ENCODE data around the gene CIP2A.
"Not testable (repeated sequence)": the region's sequence is repeated elsewhere in the genome, so short reads cannot be mapped to it uniquely, and the experiment has no call there.

The CIP2A gene

DNA sequence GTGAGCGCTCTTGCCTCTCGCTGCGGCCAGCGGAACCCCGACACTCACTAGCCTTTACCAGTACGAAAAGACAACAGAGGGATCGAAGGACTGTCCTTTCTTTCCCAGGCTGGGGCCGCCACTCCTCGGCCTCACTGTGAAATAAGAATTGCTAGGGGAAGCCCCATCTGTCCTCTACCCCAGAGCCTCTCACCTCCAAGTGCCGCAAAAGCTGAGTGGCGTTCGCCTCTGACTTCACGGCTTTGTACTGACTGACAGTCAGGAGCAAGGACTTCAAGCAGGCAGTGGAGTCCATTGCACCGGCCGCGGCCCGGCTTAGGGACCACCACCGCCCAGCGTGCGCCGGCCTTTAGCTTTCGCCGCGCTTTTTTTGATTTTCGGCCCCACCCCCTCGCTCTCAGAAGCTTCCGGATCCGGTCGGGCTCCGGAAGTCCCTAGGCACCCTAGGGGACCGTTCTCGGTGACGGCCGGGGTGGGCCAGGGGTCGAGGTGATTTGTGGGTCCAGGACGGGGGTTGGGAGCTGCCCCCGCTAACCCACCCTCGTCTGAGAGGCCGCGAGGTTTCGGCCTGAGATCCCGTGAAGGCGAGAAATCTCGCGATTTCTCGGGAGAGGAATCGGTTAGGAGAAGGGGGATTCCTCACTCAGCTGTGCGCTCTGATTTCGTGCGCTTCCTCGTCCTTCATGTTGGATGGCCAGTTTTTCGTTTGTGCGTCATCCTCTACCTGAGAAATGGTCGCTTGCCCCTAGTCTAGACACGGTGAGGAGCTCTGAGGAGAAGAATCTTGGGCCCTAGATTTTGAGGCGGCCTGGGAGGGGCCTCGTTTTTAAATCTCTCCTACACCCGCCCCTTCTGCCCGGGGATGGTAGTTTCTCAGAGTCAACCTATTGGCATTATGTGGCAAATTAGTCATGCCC lies at the start of gene CIP2A, which contains the start of gene DZIP3:
CIP2A (minus strand) TSS at position 358 of the 917 bp plus-strand sequence; CDS start at position 295, 63 bp downstream.
DZIP3 (plus strand) TSS at position 642 of the 917 bp plus-strand sequence. CDS start 15,685 bp downstream, outside the sequence.
- peak within 1 kb of the TSS; percentile 92 for H3K9ac ChIP-seq
- H3K27ac ChIP-seq, result peak within 1 kb of the TSS; percentile 95
- H3K27me3 ChIP-seq, result no peaks in the 10 kb centered on the region
- H3K36me3 ChIP-seq, result peaks cover 10% of the 10 kb centered on the region
- TF ChIP-seq Cebpa-rat (IDR thresholded peaks at IDR 0.05), result no peak
- H4K20me1 ChIP-seq, result peaks cover 18% of the 10 kb centered on the region; the same call in 1 of the 2 replicates
- H3K4me2 ChIP-seq, result peak within 1 kb of the TSS; percentile 83
- H3K4me1 ChIP-seq, result peaks cover 39% of the 10 kb centered on the region
- H3K9me3 ChIP-seq, result no peaks in the 10 kb centered on the region
- peak within 1 kb of the TSS; percentile 83 for H3K4me3 ChIP-seq

DNA sequence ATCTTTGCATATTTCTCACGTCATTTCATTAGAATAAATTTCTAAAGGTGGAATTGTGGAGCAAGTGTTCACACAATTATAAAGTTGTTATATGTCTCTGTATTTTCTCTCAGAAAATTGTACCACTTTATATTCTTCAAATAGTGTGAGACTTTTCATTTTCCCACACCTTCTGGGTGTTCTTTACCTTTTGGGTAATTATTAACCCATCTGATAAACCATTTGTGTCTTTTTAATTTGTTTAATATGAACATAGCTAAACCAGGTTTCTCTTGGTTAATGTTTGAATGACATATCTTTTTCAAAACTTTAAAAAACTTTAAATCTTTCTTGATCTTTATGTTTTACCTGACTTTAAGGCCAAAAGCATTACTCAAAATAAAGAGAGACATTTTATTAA lies 40.7 kb upstream of the CIP2A start:
- no peak for TF ChIP-seq Cebpa-rat (IDR thresholded peaks at IDR 0.05)
- Histone ChIP-seq H3K36me3 (no peaks in the 10 kb centered on the region), H3K4me3 (no peak overlapping the region), H3K9me3 (no peaks in the 10 kb centered on the region), H3K4me2 (no peak overlapping the region), H4K20me1 (no peaks in the 10 kb centered on the region), H3K9ac (no peak overlapping the region), H3K27me3 (no peaks in the 10 kb centered on the region), H3K27ac (no peak overlapping the region), H3K4me1 (no peaks in the 10 kb centered on the region)

DNA sequence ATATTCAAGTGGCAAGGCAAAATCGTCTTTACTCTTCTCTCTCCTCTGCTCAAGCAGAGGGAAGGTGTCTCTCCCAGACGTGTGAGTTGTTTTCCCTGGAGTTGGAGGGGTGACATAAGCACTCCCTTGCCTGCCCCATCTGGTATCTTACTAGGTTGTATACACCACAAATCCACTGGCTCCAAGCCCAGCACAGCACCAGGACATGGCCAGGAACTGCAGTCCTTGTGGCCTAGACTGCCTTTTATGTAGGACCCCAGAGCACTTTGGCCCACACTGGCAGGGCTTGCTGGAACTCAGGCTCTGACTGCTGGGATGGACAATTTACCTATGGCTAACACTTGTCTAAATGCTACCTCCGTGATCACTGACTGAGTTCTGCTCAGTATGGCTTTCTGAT lies 34.3 kb upstream of the CIP2A start:
- no peaks in the 10 kb centered on the region for H3K9me3 ChIP-seq
- no peaks in the 10 kb centered on the region for H3K4me1 ChIP-seq
- TF ChIP-seq Cebpa-rat (IDR thresholded peaks at IDR 0.05), result no peak
- no peaks in the 10 kb centered on the region for H3K27me3 ChIP-seq
- no peaks in the 10 kb centered on the region for H4K20me1 ChIP-seq
- H3K36me3 ChIP-seq, result no peaks in the 10 kb centered on the region
- no peak overlapping the region for H3K4me2 ChIP-seq
- no peak overlapping the region for H3K9ac ChIP-seq
- no peak overlapping the region for H3K4me3 ChIP-seq
- no peak overlapping the region for H3K27ac ChIP-seq

DNA sequence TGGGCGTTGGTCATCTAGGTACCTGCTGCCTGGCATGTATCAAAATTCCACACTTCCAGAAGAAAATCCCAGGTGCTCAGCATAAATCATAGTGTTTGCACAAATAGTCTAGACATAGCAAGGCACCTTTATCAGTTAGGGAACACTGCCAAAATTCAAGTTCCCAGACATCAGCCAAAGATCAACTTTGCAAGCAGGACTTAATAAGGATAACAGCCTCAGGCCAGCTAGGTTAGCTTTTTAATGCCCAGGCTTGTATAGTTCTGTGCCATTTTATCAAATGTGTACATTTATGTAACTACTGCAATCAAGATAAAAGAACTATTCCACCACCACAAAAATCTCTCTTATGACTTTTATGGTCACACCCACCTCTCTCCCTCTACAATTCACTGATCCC lies 31.0 kb upstream of the CIP2A start:
- Histone ChIP-seq H3K27ac (no peak overlapping the region), H3K36me3 (no peaks in the 10 kb centered on the region), H3K9ac (no peak overlapping the region), H4K20me1 (no peaks in the 10 kb centered on the region), H3K9me3 (no peaks in the 10 kb centered on the region), H3K4me1 (no peaks in the 10 kb centered on the region), H3K27me3 (no peaks in the 10 kb centered on the region), H3K4me2 (no peak overlapping the region), H3K4me3 (no peak overlapping the region)
- no peak for TF ChIP-seq Cebpa-rat (IDR thresholded peaks at IDR 0.05)

DNA sequence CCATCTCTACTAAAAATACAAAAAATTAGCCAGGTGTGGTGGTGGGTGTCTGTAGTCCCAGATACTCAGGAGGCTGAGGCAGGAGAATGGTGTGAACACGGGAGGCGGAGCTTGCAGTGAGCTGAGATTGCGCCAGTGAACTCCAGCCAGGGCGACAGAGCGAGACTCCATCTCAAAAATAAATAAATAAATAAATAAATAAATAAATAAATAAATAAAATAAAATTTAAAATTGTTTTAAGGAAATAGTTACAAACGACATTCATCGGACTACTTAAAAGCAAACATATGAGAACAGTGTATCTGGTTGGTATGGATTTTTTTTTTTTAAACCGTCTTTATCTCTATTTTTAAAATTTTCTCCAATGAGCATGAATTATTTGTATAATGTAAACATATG lies 26.9 kb upstream of the CIP2A start:
- not testable (repeated sequence) for H3K4me1 ChIP-seq, H3K27me3 ChIP-seq, H3K27ac ChIP-seq, H4K20me1 ChIP-seq, H3K4me2 ChIP-seq, H3K9ac ChIP-seq, H3K9me3 ChIP-seq, H3K4me3 ChIP-seq, H3K36me3 ChIP-seq

DNA sequence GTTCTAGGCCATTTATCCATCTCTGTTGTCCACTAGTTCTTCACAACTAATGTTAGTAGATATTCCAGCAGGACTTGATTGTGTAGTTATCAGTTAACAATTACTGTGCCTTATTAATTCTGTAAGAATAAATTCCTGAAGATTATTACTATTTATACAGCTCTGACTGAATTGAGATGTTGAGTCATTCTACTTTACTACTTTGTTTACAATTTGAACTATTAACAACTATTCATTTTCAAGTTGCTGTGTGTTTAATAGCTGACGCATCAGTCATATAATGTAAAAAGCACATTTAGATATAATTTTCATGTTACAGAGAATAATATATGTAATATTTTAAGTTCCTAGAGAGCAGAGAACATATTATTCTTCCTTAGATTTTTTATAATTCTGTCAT lies 21.4 kb upstream of the CIP2A start:
- no peak overlapping the region for H3K9ac ChIP-seq
- no peak overlapping the region for H3K27ac ChIP-seq
- no peaks in the 10 kb centered on the region for H3K4me1 ChIP-seq
- no peaks in the 10 kb centered on the region for H3K36me3 ChIP-seq
- no peak overlapping the region for H3K4me3 ChIP-seq
- TF ChIP-seq Cebpa-rat (IDR thresholded peaks at IDR 0.05), result no peak
- no peaks in the 10 kb centered on the region for H3K27me3 ChIP-seq
- no peaks in the 10 kb centered on the region for H3K9me3 ChIP-seq
- no peaks in the 10 kb centered on the region for H4K20me1 ChIP-seq
- no peak overlapping the region for H3K4me2 ChIP-seq

DNA sequence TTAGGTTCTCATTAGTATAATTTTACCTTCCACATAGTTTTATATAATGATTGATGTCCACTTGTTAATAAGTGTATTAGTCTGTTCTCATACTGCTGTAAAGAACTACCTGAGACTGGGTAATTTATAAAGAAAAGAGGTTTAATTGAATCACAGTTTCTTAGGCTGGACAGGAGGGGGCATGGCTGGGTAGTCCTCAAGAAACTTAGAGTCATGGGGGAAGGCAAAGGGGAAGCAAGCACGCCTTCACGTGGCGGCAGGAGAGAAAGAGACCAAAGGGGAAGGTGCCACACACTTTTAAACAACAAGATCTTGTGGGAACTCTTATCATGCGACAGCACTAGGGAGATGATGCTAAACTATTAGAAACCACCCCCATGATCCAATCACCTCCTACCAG lies 19.5 kb upstream of the CIP2A start:
- Histone ChIP-seq H3K27me3 (no peaks in the 10 kb centered on the region), H3K36me3 (no peaks in the 10 kb centered on the region), H3K9me3 (no peaks in the 10 kb centered on the region), H3K4me2 (no peak overlapping the region), H3K27ac (no peak overlapping the region), H4K20me1 (no peaks in the 10 kb centered on the region), H3K4me1 (no peaks in the 10 kb centered on the region), H3K4me3 (no peak overlapping the region), H3K9ac (no peak overlapping the region)
- TF ChIP-seq Cebpa-rat (IDR thresholded peaks at IDR 0.05), result no peak

DNA sequence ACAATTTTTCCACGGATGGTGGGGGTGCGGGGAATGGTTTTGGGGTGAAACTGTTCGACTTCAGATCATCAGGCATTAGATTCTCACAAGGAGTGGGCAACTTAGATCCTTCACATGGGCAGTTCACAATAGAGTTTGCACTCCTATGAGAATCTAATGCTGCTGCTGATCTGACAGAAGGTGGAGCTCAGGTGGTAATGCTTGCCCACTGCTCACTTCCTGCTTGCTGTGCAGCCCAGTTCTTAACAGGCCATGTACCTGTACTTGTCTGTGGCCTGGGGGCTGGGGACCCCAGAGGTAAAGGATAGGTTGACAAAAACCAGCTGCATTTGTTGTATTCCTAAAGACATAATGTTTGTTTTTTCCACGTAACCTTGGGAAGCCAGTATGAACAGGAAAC lies 16.3 kb upstream of the CIP2A start:
- Histone ChIP-seq H3K4me3 (no peak overlapping the region), H3K27me3 (no peaks in the 10 kb centered on the region), H3K4me2 (no peak overlapping the region), H3K36me3 (no peaks in the 10 kb centered on the region), H3K9me3 (peaks cover 9% of the 10 kb centered on the region), H3K27ac (no peak overlapping the region), H4K20me1 (no peaks in the 10 kb centered on the region), H3K4me1 (no peaks in the 10 kb centered on the region), H3K9ac (no peak overlapping the region)
- no peak for TF ChIP-seq Cebpa-rat (IDR thresholded peaks at IDR 0.05)

DNA sequence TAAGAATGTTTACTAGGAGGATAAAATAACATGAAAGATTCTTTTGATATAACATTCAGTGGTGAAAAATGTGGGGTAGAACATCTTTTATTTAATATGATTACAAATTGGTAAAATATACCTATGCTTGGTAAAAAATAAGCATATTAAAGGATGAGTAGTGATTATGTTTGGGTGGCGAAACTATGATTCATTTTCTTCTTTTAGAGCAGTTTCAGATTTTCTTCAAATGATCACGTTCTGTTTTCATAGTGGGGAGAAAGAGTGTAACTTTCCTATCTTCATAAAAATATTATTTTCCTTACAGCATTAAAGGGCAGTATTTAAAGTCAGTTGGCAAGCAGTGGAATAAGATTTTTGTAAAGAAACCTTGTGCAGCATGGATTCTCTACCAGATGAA lies 15.8 kb upstream of the CIP2A start:
- no peaks in the 10 kb centered on the region for H4K20me1 ChIP-seq
- no peak overlapping the region for H3K9ac ChIP-seq
- peaks cover 9% of the 10 kb centered on the region for H3K9me3 ChIP-seq
- no peak overlapping the region for H3K4me2 ChIP-seq
- no peaks in the 10 kb centered on the region for H3K36me3 ChIP-seq
- H3K27ac ChIP-seq, result no peak overlapping the region
- H3K4me3 ChIP-seq, result no peak overlapping the region
- no peaks in the 10 kb centered on the region for H3K4me1 ChIP-seq
- no peaks in the 10 kb centered on the region for H3K27me3 ChIP-seq
- TF ChIP-seq Cebpa-rat (IDR thresholded peaks at IDR 0.05), result no peak

DNA sequence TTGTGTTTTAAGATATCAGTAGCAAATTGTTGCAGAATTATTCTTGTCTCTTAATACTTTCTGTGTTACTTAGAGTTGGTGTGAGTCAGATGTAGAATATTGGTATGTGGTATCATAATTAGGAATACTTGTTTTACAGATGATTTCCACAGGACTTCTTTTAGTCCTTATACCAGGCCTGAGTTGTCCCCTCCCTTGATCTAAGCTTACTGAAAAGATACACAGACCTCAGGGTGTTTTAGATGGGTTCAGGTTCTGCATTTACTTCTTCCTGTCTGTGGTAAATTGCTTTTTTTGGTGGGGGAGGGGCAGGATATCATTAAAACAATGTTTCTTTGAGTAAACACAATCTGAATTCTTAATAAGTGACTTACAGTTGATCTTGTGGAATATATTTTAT lies 14.5 kb upstream of the CIP2A start:
- Histone ChIP-seq H3K4me1 (no peaks in the 10 kb centered on the region), H4K20me1 (no peaks in the 10 kb centered on the region), H3K27me3 (no peaks in the 10 kb centered on the region), H3K9me3 (peaks cover 9% of the 10 kb centered on the region), H3K36me3 (no peaks in the 10 kb centered on the region), H3K4me3 (no peak overlapping the region), H3K4me2 (no peak overlapping the region), H3K9ac (no peak overlapping the region), H3K27ac (no peak overlapping the region)
- no peak for TF ChIP-seq Cebpa-rat (IDR thresholded peaks at IDR 0.05)
